AG08395 (cell line): Measurements from ENCODE around the gene SLC9A9.
A peak's percentile ranks its signal among the peaks of the same experiment; 100 is the strongest.
"Not testable (repeated sequence)": the region's sequence is repeated elsewhere in the genome, so short reads cannot be mapped to it uniquely, and the experiment has no call there.

Source experiments
- DNase-seq: peaks from one replicate; pipeline ENCODE4 v3.0.0; 2012; ENCODE audit warnings: mixed read lengths, low spot score

Gene SLC9A9

DNA sequence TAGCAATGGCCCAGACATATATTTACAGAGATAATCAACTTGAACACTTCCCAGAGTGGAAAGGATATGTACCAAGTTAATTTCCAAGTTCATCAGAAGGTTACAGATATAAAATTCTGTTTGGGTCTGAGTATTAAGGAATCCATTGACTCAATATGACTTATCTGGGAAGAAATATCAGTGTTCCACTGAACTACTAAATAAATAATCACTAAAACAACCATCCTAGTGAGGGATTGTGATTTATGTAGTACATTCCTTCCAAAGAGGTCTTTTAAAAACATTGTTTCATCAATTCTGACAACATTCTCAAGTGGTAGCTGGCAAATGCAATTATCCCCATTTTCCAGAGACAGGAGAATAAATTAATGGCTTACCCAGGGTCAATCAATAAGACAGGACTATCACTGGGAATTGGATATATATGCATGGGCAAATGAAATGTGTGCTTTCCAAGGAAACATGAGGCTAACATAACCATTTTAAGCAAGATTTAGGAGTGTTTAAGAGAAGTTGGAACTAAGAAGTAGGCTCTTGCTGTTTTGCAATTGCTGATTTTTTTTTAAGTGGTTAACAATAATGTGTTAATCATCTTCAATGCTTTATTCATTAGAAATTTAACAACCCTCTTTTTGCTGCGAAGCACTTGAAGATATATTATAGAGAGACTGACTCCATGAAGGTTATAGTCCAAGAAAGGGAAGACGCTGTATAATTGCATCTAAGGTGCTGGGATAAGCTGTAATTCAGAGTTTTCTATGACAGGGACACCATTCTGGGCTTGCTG is 37.9 kb downstream of the SLC9A9 start:
- DNase-seq: no peak

DNA sequence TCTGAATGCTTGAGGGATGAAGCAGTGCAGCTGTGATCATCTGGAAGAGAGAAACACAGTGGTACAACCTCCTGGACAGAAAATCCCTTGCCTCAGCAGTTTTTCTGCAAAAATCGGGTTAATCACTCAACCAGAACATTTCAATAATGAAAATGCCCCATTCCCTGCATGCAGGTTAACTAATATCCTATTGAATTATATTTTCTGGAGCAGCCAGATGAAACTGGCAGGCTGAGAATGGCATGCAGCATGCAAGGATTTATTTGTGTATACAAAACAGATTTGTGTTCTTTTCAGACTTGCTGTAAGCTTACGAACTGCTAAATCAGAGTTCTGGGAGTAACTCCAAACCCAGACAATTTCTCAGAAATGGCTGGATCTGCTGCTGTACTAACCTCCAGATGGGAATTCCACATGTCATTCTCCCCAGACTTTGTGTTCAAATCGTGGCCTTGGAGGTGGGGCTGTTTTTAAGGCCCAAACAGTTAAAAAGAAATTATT is 39.1 kb downstream of the SLC9A9 start:
- peak; percentile 33 for DNase-seq

DNA sequence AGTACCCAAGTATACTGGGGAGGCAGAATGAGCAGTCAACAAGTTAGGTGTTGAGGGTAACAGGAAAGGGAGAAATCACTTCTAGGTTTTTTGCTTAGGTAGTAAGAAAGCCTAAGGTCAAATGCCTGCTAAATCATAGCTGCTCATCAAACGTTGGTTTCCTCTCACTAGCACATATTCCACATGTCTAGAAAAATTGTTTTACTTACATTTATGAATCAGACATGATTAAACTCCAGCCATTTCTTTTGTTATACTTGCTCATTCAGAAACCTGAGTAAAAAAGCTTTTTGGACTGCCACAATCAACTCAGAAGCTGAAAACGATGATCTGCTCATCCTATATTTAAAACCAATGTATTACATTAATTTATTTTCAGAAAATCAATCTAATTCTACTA is 40.2 kb downstream of the SLC9A9 start:
- DNase-seq: no peak

DNA sequence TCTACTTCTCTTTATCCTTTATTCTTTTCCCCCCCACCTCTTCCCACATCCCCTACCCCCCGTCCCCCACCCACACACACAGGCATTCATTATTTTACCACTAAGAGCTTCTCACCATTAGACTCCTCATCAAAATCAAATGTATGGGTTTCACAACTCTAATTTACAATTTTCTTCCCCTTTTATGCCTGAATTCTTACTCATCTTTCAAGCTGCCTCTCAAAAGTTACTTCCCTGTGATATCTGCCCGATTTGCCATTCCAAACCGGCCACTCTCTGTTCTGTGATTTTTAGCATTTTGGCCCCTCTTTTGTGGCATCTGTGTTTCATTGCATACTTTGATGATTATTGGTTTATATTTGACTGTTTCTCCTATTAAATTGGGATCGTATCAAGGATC is 42.2 kb downstream of the SLC9A9 start:
- DNase-seq: no peak

DNA sequence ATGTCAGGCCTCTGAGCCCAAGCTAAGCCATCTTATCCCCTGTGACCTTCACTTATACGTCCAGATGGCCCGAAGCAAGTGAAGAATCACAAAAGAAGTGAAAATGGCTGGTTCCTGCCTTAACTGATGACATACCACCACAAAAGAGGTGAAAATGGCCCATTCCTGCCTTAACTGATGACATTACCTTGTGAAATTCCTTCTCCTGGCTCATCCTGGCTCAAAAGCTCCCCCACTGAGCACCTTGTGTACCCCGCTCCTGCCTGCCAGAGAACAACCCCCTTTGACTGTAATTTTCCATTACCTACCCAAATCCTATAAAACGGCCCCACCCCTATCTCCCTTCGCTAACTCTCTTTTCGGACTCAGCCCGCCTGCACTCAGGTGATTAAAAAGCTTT is 42.8 kb downstream of the SLC9A9 start:
- DNase-seq: not testable (repeated sequence)

DNA sequence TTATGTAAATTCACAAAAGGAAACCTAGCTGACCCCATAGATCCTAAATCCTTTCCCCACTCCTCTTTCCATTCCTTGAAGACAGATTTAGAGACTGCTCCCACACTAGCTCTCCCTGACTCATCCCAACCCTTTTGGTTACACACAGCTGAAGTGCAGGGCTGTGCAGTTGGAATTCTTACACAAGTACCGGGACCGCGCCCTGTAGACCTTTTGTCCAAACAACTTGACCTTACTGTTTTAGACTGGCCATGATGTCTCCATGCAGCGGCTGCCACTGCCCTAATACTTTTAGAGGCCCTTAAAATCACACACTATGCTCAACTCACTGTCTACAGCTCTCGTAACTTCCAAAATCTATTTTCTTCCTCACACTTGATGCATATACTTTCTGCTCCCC is 47.2 kb downstream of the SLC9A9 start:
- DNase-seq: not testable (repeated sequence)

DNA sequence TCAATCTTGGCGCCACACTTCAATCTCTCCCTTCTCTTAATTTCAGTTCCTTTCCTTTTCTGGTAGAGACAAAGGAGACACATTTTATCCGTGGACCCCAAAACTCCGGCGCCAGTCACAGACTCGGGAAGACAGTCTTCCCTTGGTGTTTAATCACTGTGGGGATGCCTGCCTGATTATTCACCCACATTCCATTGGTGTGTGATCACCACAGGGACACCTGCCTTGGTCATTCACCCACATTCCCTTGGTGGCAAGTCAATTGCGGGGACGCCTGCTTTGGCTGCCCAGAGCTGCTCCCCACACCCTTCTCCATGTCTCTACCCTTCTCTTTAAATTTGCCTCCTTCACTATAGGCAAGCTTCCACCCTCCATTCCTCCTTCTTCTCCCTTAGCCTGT is 50.1 kb downstream of the SLC9A9 start:
- not testable (repeated sequence) for DNase-seq

DNA sequence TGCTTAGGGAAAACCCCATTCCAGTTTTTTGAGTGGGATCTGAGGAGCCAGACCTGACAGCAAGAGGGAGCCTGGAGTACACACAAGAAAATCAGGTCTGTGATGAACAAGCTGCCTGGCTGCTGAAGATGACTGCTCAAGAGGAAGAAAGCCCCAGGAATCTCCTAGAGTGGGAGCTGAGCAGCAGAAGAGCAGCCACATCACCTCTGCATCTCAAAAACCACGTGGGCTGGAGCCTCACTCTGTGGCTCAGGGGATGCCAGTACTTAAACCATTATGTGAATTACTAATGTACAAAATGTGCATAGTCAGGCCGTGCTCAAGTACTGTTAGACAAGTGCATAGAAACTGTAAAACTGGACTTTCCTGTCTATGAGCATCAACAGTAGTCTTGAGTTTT is 52.4 kb downstream of the SLC9A9 start:
- DNase-seq: no peak

DNA sequence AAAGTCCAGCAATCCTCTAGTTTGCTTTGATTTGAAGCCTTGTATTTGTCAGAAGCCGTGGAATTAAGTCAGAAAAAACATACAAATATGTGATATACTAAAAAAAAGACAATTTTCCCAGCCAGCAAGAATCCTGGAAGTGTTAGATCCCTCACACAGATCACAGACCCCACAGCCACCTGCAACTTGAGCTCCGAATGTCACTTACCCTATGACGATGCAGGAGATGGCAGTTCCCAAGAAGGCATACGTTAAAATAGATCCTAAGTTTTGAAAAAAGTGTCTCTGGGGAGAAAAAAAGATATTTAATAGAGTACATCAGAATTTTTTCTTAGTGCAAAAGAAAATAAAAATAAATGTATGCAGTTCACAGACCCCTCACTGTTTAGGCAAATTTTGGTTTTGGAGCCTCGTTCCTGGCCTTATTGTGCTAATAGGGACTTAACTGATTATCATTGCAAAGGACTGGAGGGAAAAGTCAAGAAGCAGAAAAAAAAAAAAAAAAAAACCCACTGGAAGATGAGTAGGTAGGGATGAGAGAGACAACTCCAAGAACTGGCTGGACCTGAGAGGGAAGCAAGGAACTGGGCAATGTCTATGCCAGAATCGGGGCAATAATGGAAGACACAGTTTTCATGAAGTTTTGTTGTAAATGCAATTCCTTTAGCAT is 53.3 kb downstream of the SLC9A9 start:
- DNase-seq: no peak

DNA sequence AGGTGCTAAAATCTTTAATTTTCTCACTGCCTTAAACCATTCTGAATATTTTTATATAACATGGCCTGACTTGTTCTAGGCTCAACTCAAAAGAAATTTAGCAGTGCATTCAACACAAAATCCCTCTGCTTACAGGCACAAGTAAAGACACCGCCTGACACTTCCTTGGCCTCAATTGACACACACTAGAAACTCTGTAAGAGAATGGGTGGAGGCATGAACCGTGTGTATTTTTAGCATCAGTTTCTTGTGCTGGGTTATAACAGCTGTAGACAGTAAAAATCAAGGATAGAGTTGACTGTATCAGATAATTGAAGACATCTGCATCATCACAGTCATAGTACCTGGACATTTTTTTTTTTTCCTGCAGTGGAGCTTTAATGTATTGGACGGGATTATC is 54.3 kb downstream of the SLC9A9 start:
- no peak for DNase-seq

DNA sequence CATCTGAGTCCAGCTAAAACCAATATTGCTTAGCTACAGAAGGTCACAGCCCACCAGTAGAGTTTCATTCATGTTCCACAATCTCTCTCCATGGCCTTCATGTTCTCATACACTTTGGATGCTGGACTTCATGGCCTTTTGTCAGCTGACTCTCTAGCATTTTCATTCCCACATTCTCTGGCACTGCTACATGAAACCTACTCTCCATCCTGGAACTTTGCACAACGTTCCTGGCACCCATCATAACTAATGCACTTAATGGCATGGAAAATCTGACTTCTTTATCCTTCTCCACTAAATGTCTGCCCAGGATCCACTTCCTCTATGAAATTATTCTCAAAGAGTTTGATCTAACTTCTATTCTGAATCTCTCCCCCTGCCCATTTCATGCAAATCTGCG is 56.9 kb downstream of the SLC9A9 start:
- DNase-seq: no peak

DNA sequence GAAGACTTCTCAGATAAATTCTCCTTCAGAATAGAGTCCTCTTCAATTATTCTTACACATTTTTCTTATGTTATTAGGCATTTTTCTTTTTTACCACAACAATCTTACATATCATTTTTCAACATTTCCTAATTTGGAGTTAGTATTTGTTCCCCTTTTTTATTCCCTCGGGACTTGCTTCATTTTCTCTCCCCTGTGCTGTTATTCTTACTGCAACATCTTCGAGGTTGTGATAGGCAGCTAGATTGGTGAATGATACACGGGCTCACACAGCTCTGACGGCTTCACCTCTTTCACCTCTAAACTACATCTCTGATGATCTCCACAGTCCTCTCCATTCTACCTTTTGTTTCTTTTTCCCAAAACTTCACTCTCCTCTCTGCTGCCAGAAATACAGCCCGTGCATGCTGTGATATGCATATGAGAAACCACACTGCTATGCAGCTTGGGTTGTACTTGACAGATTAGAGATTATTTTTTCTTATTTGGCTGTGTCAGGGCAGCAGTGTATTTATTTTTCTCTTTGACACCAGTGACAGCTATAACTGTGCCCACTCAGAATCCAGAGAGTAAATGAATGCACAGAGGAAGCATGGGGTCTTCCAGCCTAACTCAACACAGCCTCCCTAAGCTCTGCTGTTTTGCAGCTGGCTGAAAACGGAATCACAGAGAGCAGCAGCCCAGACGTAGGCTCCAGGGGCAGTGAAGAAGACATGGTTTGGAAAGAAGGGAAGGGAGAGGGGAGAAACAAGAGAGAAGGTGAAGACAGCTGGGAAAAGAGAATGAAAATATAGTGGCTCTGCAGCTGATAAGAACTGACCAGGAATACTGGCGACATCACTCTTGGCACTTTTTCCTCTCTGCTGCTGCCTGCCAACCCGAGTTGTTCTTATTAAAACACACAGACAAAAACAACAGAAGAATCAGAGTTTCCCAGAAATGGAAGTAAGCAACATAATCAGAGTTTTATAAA is 61.8 kb downstream of the SLC9A9 start:
- DNase-seq: peak; percentile 31

DNA sequence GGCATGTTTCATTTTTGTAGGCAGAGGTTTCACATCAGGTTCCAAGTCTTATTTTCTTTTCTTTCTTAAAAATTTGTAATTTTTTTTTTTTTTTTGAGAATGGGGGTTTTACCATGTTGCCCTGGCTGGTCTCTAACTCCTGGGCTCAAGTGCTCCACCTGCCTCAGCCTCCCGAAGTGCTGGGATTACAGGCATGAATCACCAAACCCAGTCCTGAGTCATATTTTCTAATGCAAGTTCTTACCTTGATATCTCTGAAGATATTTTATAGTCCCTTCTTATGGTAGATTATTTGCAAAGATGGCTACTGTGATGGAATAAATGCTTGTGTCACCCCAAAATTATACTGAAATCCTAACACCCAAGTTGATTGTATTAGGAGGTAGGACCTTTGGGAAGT is 63.8 kb downstream of the SLC9A9 start:
- no peak for DNase-seq

DNA sequence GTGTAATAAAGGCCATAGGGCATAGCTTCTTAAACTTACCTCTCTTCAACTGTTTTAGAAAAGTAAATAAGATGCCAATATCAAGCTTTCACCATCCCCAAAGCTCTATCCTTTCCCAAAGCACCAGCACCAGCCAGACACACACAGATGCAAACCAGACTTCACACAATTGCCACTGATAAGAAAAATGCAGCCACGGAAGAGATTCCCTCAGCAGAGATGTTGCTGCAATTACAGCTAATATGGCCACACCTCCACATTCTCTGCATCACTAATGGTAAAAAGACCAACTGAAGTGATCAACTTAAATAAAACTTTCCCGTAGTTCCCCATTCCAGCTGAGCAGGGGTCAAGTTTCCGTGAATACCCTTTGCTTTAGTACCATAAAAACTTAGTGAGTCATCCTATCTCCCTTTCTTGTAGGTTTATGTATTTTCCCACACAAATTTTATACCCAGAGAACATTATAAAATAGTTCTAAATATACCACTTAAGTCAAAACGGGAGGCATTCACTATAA is 64.4 kb downstream of the SLC9A9 start:
- no peak for DNase-seq

DNA sequence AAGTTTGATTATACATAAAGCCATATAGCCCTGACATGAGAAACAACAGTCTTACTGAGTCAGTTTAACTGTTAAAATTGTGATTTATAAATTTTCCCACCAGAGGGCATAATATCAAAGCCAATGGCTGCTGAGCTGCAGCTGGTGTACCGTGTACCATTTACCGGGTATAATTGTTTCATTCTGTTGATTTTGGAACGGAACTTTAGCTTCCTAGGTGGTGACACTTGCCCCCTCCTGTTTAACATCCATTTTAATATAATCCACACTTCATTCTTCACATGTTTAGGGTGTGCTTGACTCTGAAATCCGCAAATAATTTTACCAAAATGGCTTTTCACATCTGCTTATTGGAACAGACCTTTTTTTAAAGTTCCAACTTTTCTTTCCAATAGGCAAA is 72.8 kb downstream of the SLC9A9 start:
- DNase-seq: peak; percentile 74

DNA sequence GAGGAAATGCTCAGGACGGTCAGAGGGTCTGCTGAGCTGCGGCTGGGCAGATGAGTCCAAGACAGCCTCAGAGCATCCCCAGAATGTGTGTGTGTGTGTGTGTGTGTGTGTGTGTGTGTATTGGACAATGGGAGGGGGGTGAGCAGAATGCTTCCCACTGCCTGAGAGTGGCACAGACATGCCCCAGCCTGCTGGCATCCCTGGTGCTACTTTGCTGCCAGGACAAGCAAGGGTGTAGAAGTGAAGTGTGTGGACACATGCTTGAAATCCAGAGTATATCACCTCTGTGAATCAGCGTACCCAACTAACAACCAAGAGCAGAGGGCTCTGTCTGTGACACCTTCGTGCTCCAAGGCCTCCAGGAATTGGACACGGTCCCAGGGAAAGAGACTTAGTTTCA is 76.3 kb downstream of the SLC9A9 start:
- no peak for DNase-seq

DNA sequence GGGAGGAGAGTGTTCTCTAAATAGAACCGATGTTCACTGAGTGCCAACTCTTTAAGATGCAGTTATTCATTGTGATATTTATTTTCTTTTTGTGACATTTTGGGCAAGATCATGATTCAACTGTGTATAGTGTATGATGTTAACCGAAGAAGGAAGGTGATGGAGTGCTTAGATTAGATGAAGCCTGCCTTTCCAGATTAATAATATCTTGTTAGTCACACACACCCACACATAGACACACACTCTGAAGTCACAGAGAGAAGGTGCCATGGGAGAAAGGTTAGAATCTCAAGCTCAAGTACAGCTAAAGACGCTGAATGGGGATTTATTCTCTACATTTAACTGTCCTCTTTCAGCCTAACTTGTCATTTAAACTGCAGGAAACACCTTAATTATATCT is 77.0 kb downstream of the SLC9A9 start:
- DNase-seq: no peak

DNA sequence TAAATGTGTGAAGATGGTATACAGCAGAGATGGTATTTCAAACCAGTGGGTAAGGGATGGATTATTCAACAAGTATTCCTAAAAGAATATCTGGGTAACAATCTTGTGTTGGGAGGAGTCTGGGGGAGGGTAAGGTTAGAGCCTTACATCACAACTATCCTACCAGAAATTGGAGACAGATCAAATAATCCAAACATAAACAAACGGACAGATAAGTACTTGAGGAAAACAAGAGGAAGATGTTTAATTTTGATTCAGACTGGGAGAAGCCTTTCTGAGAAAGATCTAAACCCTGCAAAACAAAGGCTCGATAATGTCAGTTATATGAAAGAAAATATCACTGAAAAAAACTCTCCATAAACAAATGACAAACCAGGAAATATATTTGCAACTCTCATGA is 77.9 kb downstream of the SLC9A9 start:
- DNase-seq: no peak

DNA sequence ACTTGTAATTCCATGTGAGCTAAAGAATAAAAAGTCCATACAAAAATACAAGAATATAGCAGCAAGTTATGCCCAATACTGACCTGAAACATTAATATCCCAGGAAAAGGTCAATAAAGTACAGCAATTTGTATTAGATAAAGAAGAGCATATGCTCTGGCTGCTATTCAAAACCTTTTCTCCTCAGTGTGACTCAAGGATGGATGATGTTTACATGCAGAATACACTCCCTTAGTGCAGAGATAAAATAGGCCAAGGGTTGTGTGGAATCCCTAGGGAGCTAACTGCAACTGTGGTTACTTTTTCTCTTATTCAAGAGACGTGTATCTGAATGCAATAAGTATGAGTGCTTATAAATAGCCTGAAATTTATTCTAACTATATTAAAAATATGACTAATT is 78.7 kb downstream of the SLC9A9 start:
- DNase-seq: peak; percentile 34

DNA sequence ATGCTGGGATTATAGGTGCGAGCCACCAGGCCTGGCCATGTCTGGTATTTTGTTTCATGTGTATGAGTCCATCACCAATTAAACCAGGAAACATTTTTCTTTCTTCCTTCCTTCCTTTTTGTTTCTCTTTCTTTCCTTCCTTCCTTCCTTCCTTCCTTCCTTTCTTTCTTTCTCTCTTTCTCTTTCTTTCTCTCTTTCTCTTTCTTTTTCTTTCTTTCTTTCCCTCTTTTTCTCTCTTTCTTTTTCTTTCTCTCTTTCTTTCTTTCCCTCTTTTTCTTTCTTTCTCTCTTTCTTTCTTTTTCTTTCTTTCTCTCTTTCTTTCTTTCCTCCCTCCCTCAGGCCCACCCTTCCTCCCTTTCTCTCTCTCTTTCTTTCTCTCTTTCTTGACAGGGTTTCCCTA is 83.4 kb downstream of the SLC9A9 start:
- DNase-seq: no peak

DNA sequence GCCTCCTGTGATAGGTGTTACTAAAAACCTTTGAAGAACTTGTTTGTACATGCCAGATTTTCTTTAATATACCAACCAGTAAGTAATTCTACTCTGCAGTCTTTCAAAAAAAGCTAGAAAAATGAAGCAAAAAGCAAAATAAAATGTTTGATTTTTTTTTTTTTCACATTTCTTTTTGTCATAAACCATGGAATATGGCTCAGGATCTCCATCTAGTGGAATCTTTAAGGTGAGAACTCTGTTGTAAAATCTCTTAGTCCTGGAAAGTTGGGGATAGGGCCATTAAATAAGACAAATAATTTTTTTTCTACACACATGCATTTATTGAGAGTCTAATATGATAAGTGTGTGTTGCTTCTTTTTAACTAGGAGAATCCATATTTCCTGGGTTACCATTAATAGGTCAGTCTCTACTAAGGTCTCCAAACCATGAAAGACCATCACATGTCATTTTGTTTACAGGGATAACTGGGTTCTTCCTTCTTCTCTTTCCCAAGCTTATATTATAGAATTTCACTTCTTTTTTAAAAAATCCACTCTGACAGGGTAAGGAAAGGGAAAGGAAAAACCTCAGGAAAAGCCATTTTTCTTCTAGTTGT is 84.6 kb downstream of the SLC9A9 start:
- DNase-seq: peak; percentile 23

DNA sequence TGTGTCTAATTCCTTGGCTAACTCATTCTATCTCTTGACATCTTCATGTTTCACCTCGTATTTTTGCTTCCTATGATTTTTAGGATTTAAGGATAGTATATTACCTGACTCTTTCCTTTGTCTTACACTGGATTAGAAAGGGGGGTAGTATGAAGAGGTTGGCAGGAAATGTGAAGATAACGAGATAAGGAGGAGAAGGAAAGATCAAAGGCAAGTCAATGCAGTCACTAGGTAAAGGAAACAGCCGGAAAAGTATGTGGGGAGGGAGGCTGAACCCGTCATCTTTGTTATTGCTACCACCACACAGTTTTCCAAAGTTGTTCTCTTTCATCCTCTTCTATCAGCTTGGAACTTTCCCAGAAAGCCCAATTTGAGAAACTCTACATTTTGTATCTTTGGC is 90.6 kb downstream of the SLC9A9 start:
- no peak for DNase-seq
